ENCODE results near the gene SGSM2.
A peak's percentile ranks its signal among the peaks of the same experiment; 100 is the strongest.

Gene SGSM2

DNA sequence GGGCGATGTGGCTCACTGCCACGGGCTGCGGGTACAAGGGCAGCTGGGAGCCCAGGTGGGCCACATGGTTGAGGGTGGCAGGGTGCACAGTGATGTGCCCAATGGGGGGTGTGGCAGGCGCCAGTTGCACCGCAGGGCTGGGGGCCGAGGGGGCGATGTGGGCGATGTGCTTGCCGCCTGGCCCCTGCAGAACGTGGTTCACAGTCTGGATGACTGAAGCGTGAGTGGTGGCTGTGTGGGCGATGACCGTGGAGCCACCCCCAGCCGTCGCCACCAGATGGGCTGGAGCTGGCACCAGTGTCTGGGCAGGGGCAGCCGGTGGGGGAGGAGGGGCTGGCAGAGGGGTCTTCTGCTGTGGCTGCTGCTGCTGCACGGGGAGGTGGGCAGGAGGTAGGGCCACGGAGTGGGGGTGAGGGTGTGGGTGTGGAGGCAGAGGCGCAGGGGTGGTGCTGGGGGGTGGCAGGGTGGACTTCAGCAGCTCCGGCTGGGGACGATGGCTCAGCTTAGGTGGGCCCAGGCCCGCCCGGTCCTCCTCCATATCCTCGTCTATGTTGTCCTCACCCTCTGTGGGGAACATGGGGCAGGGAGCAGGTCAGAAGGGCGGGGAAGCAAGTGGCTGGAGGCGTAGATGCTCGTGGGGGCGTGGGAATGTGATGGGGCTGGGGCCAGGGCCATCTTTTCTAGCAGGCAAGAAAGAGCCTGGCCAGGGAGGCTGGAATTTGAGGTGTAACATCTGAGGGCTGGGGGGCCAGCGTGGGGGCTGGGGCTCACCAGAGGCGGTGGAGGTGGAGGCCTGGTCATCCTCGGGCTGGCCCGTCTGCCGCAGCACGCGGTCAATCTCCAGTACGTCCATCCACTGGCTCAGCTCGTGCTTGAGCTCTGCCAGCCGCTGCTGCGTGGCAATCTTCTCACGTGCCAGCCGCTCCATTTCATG lies 50.1 kb downstream of the SGSM2 start:
- no peak overlapping the region for H3K4me3 ChIP-seq (ENCODE audit: low read length in 2 of 2)
- H3K9ac ChIP-seq (ENCODE audit: low read length in 2 of 2), result no peak overlapping the region
- H3K4me1 ChIP-seq (ENCODE audit: control insufficient read depth, insufficient read depth, low read length), result peaks cover 39% of the 10 kb centered on the region
- no peaks in the 10 kb centered on the region for H3K27me3 ChIP-seq (ENCODE audit: control insufficient read depth in 1 of 2, insufficient read depth in 2 of 2, low read length in 2 of 2)
- no peaks in the 10 kb centered on the region for H3K9me3 ChIP-seq (ENCODE audit: control insufficient read depth in 2 of 2, low read length in 2 of 2)
- peaks cover 14 to 35% of the 10 kb centered on the region in 2 donors for H3K36me3 ChIP-seq (ENCODE audit: control insufficient read depth in 2 of 2, insufficient read depth in 2 of 2, low read length in 2 of 2)
- H3K27ac ChIP-seq (ENCODE audit: low read length), result no peak overlapping the region

DNA sequence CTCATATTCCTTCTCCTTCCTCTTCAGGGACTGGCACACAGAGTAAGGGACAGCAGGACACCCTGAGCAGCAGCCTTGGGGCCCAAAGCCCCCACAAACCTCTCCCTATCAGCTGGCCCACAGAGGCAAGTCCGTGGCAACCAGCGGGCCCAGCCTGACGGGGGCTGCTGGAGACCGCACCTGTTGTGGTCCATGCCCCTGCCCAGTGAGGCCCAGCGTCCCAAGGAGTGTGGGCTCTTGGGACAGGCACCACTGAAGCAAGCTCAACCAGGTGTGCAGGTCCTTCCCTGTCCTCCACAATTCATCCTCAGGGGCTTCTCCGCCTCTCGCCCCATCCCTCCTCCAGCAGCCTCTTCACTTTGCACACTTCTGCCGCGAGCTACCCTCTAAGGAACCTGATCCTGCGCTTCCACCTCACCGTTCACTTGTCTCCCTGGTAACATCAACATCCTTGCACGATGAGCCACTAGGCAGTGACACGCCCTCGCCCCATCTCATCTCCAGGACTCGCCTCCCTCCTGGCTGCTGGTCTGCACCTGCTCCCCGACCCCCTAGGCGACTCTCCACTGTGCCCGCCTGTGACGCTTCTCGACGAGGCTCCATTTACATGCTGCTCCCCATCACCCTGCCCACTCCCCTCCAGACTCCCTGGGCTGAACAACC lies 50.9 kb downstream of the SGSM2 start:
- Histone ChIP-seq H3K27ac (ENCODE audit: low read length) (peak overlapping the region; percentile 2), H3K9ac (ENCODE audit: low read length in 2 of 2) (no peak overlapping the region), H3K36me3 (ENCODE audit: control insufficient read depth in 2 of 2, insufficient read depth in 2 of 2, low read length in 2 of 2) (peaks cover 14 to 35% of the 10 kb centered on the region in 2 donors), H3K4me1 (ENCODE audit: control insufficient read depth, insufficient read depth, low read length) (peaks cover 33% of the 10 kb centered on the region), H3K9me3 (ENCODE audit: control insufficient read depth in 2 of 2, low read length in 2 of 2) (no peaks in the 10 kb centered on the region), H3K27me3 (ENCODE audit: control insufficient read depth in 1 of 2, insufficient read depth in 2 of 2, low read length in 2 of 2) (no peaks in the 10 kb centered on the region), H3K4me3 (ENCODE audit: low read length in 2 of 2) (no peak overlapping the region)

DNA sequence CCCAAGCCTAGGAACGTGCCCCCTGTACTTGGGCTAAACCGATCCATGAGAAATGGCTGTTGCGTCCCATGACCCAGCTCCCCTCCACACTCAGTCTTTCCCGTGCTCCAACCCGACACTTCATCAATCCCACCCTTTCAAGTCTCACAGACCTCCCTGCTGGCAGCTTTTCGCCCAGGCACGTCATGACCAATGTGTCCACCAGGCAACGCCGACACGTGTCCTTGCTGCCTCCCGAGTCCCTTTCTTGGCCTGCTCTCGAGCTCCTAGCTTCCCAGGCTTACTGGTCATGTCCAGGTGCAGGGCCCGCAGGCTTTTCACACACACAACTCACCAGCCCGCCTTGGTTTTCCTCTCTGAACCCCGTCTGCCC lies 51.4 kb downstream of the SGSM2 start:
- no peaks in the 10 kb centered on the region for H3K9me3 ChIP-seq (ENCODE audit: control insufficient read depth in 2 of 2, low read length in 2 of 2)
- no peak overlapping the region for H3K4me3 ChIP-seq (ENCODE audit: low read length in 2 of 2)
- peak overlapping the region; percentile 2 for H3K27ac ChIP-seq (ENCODE audit: low read length)
- no peak overlapping the region for H3K9ac ChIP-seq (ENCODE audit: low read length in 2 of 2)
- H3K27me3 ChIP-seq (ENCODE audit: control insufficient read depth in 1 of 2, insufficient read depth in 2 of 2, low read length in 2 of 2), result no peaks in the 10 kb centered on the region
- H3K36me3 ChIP-seq (ENCODE audit: control insufficient read depth in 2 of 2, insufficient read depth in 2 of 2, low read length in 2 of 2), result peaks cover 11 to 35% of the 10 kb centered on the region in 2 donors
- peaks cover 28% of the 10 kb centered on the region for H3K4me1 ChIP-seq (ENCODE audit: control insufficient read depth, insufficient read depth, low read length)

DNA sequence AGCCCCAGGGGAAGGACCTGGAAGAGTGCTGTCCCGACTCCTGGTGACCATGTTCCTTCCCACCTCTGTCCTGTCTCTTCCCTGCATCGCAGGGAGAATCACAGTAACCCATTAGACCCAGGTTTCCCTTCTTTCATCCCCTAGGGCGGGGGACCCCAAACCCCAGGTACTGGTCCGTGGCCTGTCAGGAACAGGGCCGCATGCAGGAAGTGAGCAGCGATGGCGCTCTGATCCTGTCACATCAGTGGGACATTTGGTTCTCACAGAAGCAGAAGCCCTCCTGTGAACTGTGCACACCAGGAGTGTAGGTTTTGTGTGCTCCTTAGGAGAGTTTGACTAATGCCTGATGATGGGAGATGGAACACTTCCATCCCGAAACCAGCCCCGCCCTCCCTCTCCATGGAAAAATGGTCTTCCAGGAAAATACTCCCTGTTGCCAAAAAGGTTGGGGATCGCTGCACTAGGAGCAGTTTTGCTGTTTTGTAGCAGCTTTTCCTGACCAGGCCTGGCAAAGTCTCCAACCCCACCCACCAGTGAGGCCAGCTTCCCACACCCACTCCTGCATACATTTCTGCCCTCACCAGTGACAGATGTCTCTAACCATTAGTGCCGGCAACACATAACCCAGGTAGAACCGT lies 53.0 kb downstream of the SGSM2 start:
- H3K9me3 ChIP-seq (ENCODE audit: control insufficient read depth in 2 of 2, low read length in 2 of 2), result no peaks in the 10 kb centered on the region
- H3K27ac ChIP-seq (ENCODE audit: low read length), result peak overlapping the region; percentile 96
- peak overlapping the region in 1 of 2 donors; percentile 22 for H3K4me3 ChIP-seq (ENCODE audit: low read length in 2 of 2)
- H3K4me1 ChIP-seq (ENCODE audit: control insufficient read depth, insufficient read depth, low read length), result peaks cover 41% of the 10 kb centered on the region
- H3K27me3 ChIP-seq (ENCODE audit: control insufficient read depth in 1 of 2, insufficient read depth in 2 of 2, low read length in 2 of 2), result no peaks in the 10 kb centered on the region
- peak overlapping the region; percentile 36 to 48 for H3K9ac ChIP-seq (ENCODE audit: low read length in 2 of 2)
- peaks cover 11 to 27% of the 10 kb centered on the region in 2 donors for H3K36me3 ChIP-seq (ENCODE audit: control insufficient read depth in 2 of 2, insufficient read depth in 2 of 2, low read length in 2 of 2)

GRCh38 chr17:2391597-2392251 lies 54.4 kb downstream of the SGSM2 start:
- H3K4me3 ChIP-seq (ENCODE audit: low read length in 2 of 2), result peak overlapping the region; percentile 66 to 75
- H3K4me1 ChIP-seq (ENCODE audit: control insufficient read depth, insufficient read depth, low read length), result peaks cover 55% of the 10 kb centered on the region
- H3K27ac ChIP-seq (ENCODE audit: low read length), result peak overlapping the region; percentile 96
- no peaks in the 10 kb centered on the region for H3K9me3 ChIP-seq (ENCODE audit: control insufficient read depth in 2 of 2, low read length in 2 of 2)
- peaks cover 5 to 16% of the 10 kb centered on the region in 2 donors for H3K36me3 ChIP-seq (ENCODE audit: control insufficient read depth in 2 of 2, insufficient read depth in 2 of 2, low read length in 2 of 2)
- H3K9ac ChIP-seq (ENCODE audit: low read length in 2 of 2), result peak overlapping the region; percentile 54 to 62
- H3K27me3 ChIP-seq (ENCODE audit: control insufficient read depth in 1 of 2, insufficient read depth in 2 of 2, low read length in 2 of 2), result no peaks in the 10 kb centered on the region

- peaks cover 63% of the 10 kb centered on the region for H3K4me1 ChIP-seq (ENCODE audit: control insufficient read depth, insufficient read depth, low read length)
- H3K4me3 ChIP-seq (ENCODE audit: low read length in 2 of 2), result peak overlapping the region; percentile 72 to 79
- peaks cover 0 to 8% of the 10 kb centered on the region in 2 donors for H3K36me3 ChIP-seq (ENCODE audit: control insufficient read depth in 2 of 2, insufficient read depth in 2 of 2, low read length in 2 of 2)
- peak overlapping the region; percentile 62 to 94 for H3K9ac ChIP-seq (ENCODE audit: low read length in 2 of 2)
- no peaks in the 10 kb centered on the region for H3K9me3 ChIP-seq (ENCODE audit: control insufficient read depth in 2 of 2, low read length in 2 of 2)
- H3K27ac ChIP-seq (ENCODE audit: low read length), result peak overlapping the region; percentile 96
- H3K27me3 ChIP-seq (ENCODE audit: control insufficient read depth in 1 of 2, insufficient read depth in 2 of 2, low read length in 2 of 2), result no peaks in the 10 kb centered on the region
Measured at GRCh38 chr17:2392252-2393173, 55.2 kb downstream of the SGSM2 start.

GRCh38 chr17:2393174-2393953 lies 56.1 kb downstream of the SGSM2 start:
- Histone ChIP-seq H3K36me3 (ENCODE audit: control insufficient read depth in 2 of 2, insufficient read depth in 2 of 2, low read length in 2 of 2) (peaks cover 0 to 3% of the 10 kb centered on the region in 2 donors), H3K27me3 (ENCODE audit: control insufficient read depth in 1 of 2, insufficient read depth in 2 of 2, low read length in 2 of 2) (no peaks in the 10 kb centered on the region), H3K9me3 (ENCODE audit: control insufficient read depth in 2 of 2, low read length in 2 of 2) (no peaks in the 10 kb centered on the region), H3K27ac (ENCODE audit: low read length) (peak overlapping the region; percentile 96), H3K9ac (ENCODE audit: low read length in 2 of 2) (peak overlapping the region; percentile 83 to 94), H3K4me1 (ENCODE audit: control insufficient read depth, insufficient read depth, low read length) (peaks cover 71% of the 10 kb centered on the region), H3K4me3 (ENCODE audit: low read length in 2 of 2) (peak overlapping the region; percentile 72 to 79)

GRCh38 chr17:2393954-2394749 lies 56.9 kb downstream of the SGSM2 start:
- peaks cover 0 to 3% of the 10 kb centered on the region in 2 donors for H3K36me3 ChIP-seq (ENCODE audit: control insufficient read depth in 2 of 2, insufficient read depth in 2 of 2, low read length in 2 of 2)
- H3K4me3 ChIP-seq (ENCODE audit: low read length in 2 of 2), result peak overlapping the region; percentile 40 to 64
- no peaks in the 10 kb centered on the region for H3K9me3 ChIP-seq (ENCODE audit: control insufficient read depth in 2 of 2, low read length in 2 of 2)
- H3K27me3 ChIP-seq (ENCODE audit: control insufficient read depth in 1 of 2, insufficient read depth in 2 of 2, low read length in 2 of 2), result no peaks in the 10 kb centered on the region
- peak overlapping the region; percentile 99 for H3K27ac ChIP-seq (ENCODE audit: low read length)
- peak overlapping the region; percentile 64 to 85 for H3K9ac ChIP-seq (ENCODE audit: low read length in 2 of 2)
- H3K4me1 ChIP-seq (ENCODE audit: control insufficient read depth, insufficient read depth, low read length), result peaks cover 78% of the 10 kb centered on the region

Measured in stomach smooth muscle (tissue), 2 donors.